GM12878 (cell line): ENCODE data around the gene PHC2. TPM values are rescaled to one million over a fixed set of nuclear protein-coding genes. Genes with fewer than 3 reads are reported as not detected.

Experiments used
- ATAC-seq: fragments of 200-7000 bp; cut with Tn5 transposase; 3 replicates; pipeline ENCODE4 v1.9.1; 2020; ENCODE audit warnings: mild to moderate bottlenecking, moderate library complexity
- BruUV-seq: library from RNA; stranded (reverse); fragments of 400-500 nt; replicated peaks from 2 replicates; lab custom pipeline; 2021; lab: Mats Ljungman, UMichigan
- CTCF ChIA-PET: fragments of 300-600 bp; sonication (Branson Sonifier 250); formaldehyde crosslinking; extraction: SDS; loops from one replicate; lab custom pipeline; 2021; ENCODE audit warnings: inconsistent platforms; lab: Yijun Ruan, JAX
- POLR2A ChIA-PET: fragments of 350-600 bp; formaldehyde crosslinking; extraction: SDS; loops from one replicate; lab custom pipeline; 2021; ENCODE audit warnings: inconsistent platforms; lab: Charles Lee
- RAD21 ChIA-PET: fragments of 300-600 bp; sonication (Branson Sonifier 250); formaldehyde crosslinking; loops from one replicate; lab custom pipeline; 2023; ENCODE audit warnings: antibody characterized with exemption; ENCODE audit not compliant: unreplicated experiment; lab: Charles Lee
- SMC1A ChIA-PET: fragments of 300-600 bp; sonication (Branson Sonifier 250); formaldehyde crosslinking; loops from one replicate; lab custom pipeline; 2023; ENCODE audit not compliant: unreplicated experiment, uncharacterized antibody; lab: Charles Lee
- DNase-seq: peaks from one replicate; pipeline ENCODE4 v3.0.0-alpha.2; 2011; ENCODE audit warnings: low read depth, low spot score
- FAIRE-seq: peaks from 3 replicates; lab custom pipeline; 2011; peaks lifted over from hg19 to GRCh38; lab: Jason Lieb, UNC
- H2AFZ ChIP-seq: 2 replicates; pipeline ENCODE4 v1.6.0; 2011; ENCODE audit warnings: low read depth, low read length, control low read depth; ENCODE audit not compliant: control insufficient read depth
- H3K27ac ChIP-seq: 2 replicates; pipeline ENCODE4 v1.5.1; 2011; ENCODE audit warnings: control low read depth; ENCODE audit not compliant: control insufficient read depth, insufficient read depth
- H3K27me3 ChIP-seq, 2 experiments: replicated peaks in 1 of 2; 2 replicates each; pipeline versions ENCODE4 v1.6.0 to v1.6.1; 2011; ENCODE audit warnings: low read length in 1 of 2; ENCODE audit not compliant: control insufficient read depth in 2 of 2, insufficient read depth in 2 of 2
- H3K36me3 ChIP-seq, 2 experiments: 2 replicates each; pipeline ENCODE4 v1.5.1; 2011; ENCODE audit warnings: low read length in 1 of 2; ENCODE audit not compliant: control insufficient read depth in 2 of 2, insufficient read depth in 2 of 2
- H3K4me1 ChIP-seq: 2 replicates; pipeline ENCODE4 v1.6.1; 2011; ENCODE audit warnings: mild to moderate bottlenecking, low read length, moderate library complexity, mixed read lengths; ENCODE audit not compliant: control insufficient read depth, insufficient read depth
- H3K4me2 ChIP-seq: 2 replicates; pipeline ENCODE4 v1.6.0; 2011; ENCODE audit warnings: control low read depth; ENCODE audit not compliant: control insufficient read depth, insufficient read depth
- H3K4me3 ChIP-seq: fragments of 200-600 bp; sonication (generic); 2 replicates; pipeline ENCODE4 v1.5.1; 2016
- H3K79me2 ChIP-seq: 2 replicates; pipeline ENCODE4 v1.6.0; 2011; ENCODE audit warnings: low read length; ENCODE audit not compliant: control insufficient read depth, insufficient read depth
- H3K9ac ChIP-seq: 2 replicates; pipeline ENCODE4 v1.8.0; 2011; ENCODE audit warnings: low read length, control low read depth, mixed read lengths; ENCODE audit not compliant: control insufficient read depth, insufficient read depth
- H3K9me3 ChIP-seq: replicated peaks from 3 replicates; pipeline ENCODE4 v1.5.1; 2011; ENCODE audit warnings: mild to moderate bottlenecking, low read length; ENCODE audit not compliant: control insufficient read depth, insufficient read depth
- H4K20me1 ChIP-seq: 2 replicates; pipeline ENCODE4 v1.6.0; 2011; ENCODE audit not compliant: control insufficient read depth, insufficient read depth
- MYB ChIP-seq: fragments of 150-350 bp; IDR thresholded peaks from 2 replicates; pipeline ENCODE4 v1.6.1; 2014; ENCODE audit warnings: mild to moderate bottlenecking, low read depth, low read length, borderline replicate concordance
- NFYB ChIP-seq: IDR thresholded peaks from 2 replicates; pipeline ENCODE4 v1.6.1; 2011; ENCODE audit warnings: low read depth, mild to moderate bottlenecking, low read length, improper control_type of control experiment, moderate library complexity; ENCODE audit not compliant: insufficient read depth
- SKIL ChIP-seq: fragments of 450-650 bp; IDR thresholded peaks from 2 replicates; pipeline ENCODE4 v1.6.1; 2017; ENCODE audit warnings: mild to moderate bottlenecking, low read depth, inconsistent platforms; ENCODE audit not compliant: poor library complexity, severe bottlenecking
- SMC3 ChIP-seq: IDR thresholded peaks from 2 replicates; pipeline ENCODE4 v1.6.1; 2011; ENCODE audit warnings: low read length, improper control_type of control experiment, borderline replicate concordance
- WGBS: methylation state at CpG from one replicate; pipeline ENCODE4 v1.1.6; 2016; ENCODE audit warnings: low lambda C conversion rate; ENCODE audit not compliant: insufficient replicate concordance, insufficient coverage; ENCODE audit errors: missing lambda C conversion rate; 5-methylcytosine and 5-hydroxymethylcytosine counted together
- in situ Hi-C: fragments of 300-500 bp; cut with MboI; formaldehyde crosslinking; loops from 9 replicates; pipeline ENCODE4 v1.14.3; 2018; ENCODE audit warnings: mixed read lengths
- intact Hi-C: fragments of 100-400 bp; cut with micrococcal nuclease; formaldehyde crosslinking; loops from one replicate; pipeline ENCODE4 v1.14.2; 2022; ENCODE audit not compliant: unreplicated experiment
- polyA plus RNA-seq, 11 experiments: library from polyadenylated mRNA; depleted of rRNA in 4 of 11; unstranded in 6 of 11; stranded (reverse) in 5 of 11; fragments of >200 nt; fragmentation: Nextera tagmentation in 4 of 11; fragmentation: Illumina TruSeq in 1 of 11; extraction: Ambion mirVana in 4 of 11; extraction: Trizol in 1 of 11; gene quantifications; 1 replicate in 1 of 11; 2 replicates in 10 of 11; pipeline versions ENCODE4 v1.2.1 to v1.2.3, GENCODE V29; 2011 to 2016; ENCODE audit warnings: inconsistent platforms in 2 of 11, missing spikeins in 2 of 11, low read depth in 1 of 11
- total RNA-seq, 4 experiments: library from RNA; depleted of rRNA in 3 of 4; stranded (reverse); fragments of >200 nt in 3 of 4; fragmentation: Illumina TruSeq in 1 of 4; extraction: Trizol in 1 of 4; gene quantifications; 2 replicates each; pipeline versions ENCODE4 v1.2.1 to v1.2.3, GENCODE V29; 2013 to 2021

The PHC2 gene
- total and polyA plus RNA-seq, 10 of the 15 experiments (the other 5 are each of a cell fraction or from before 2014, with no cell fraction given), result 2.0 to 35.9 (median 16.4) TPM

- Histone ChIP-seq H3K9ac (no peak overlapping the region), H2AFZ (no peak overlapping the region), H3K4me1 (no peaks in the 10 kb centered on the region), H3K36me3 (no peaks in the 10 kb centered on the region), H3K27ac (no peak overlapping the region), H3K4me3 (no peak overlapping the region), H3K79me2 (no peaks in the 10 kb centered on the region), H3K27me3 (no peaks in the 10 kb centered on the region; a peak in 1 of 4 replicates), H3K4me2 (no peak overlapping the region), H4K20me1 (no peaks in the 10 kb centered on the region), H3K9me3 (no peaks in the 10 kb centered on the region)
- BruUV-seq, result no TSS peak
- FAIRE-seq (no peak), DNase-seq (no peak), ATAC-seq (no peak; the same call in 2 of the 3 replicates)
- 42% methylated on average over 20 of the region's 20 CpGs for WGBS
- SMC1A ChIA-PET, result interaction anchor here (0.5 to 2.3 kb wide), 2 partner anchors 10 to 638 kb away, joined by 3 to 6 read pairs; no protein-coding TSS in a partner anchor
- POLR2A ChIA-PET, result no interaction called here
- in situ Hi-C loops (no loop called here), intact Hi-C loops (no loop called here)
- RAD21 ChIA-PET, result interaction anchor here (1.3 kb wide), 1 partner anchor 10 kb away, joined by 5 read pairs; no protein-coding TSS in a partner anchor
- TF ChIP-seq MYB (no peak), SKIL (no peak), NFYB (no peak), SMC3 (no peak)
- CTCF ChIA-PET, result interaction anchor here (0.9 to 4.1 kb wide), 2 partner anchors 8 to 10 kb away, joined by 3 to 28 read pairs; no protein-coding TSS in a partner anchor
Observed at GRCh38 chr1:33305816-33306652, 124.9 kb downstream of the PHC2 start.
